ENCODE results near the gene GALNT5.

GALNT5 gene

DNA sequence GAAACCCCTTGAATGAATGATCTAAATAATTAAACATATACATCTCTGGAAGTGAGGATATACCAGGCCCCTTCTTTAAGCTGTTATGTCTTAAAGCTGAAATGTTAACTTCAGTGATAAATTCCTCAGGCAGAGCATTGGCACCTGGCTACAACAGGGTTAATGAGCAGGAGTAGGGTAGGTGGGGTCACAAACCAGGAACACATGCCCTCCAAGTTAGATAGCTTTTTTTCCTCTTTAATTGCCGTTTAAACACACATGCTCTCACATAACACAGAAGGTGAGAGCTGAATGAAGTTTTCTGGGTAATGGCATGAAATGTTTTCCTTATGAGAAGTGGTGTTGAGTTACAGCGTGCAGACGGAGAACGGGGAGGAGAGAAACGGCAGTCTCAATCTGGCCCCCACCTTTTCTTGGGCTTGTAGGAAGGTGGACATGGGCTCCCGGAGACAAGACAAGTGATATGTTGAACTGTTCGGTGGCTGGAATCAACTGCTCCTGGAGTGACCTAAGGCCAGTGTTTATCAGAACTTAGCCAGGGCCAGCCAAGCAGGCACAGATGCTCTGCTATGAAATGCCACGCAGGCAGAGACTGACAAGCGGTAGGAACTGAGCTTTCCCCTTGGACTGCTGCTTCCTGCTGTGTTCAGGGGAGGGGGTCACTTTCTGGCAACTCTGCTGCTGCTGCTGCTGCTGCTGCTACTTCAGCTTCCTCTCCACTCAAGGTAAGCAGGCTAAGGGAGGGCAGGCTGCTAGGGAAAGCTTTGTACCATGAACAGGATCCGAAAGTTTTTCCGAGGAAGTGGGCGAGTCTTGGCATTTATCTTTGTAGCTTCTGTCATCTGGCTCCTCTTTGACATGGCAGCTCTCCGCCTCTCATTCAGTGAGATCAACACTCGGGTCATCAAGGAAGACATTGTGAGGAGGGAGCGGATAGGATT, at the start of gene GALNT5:
Gene GALNT5, plus strand, starts transcription at position 394 of the 941 bp plus-strand sequence. Its CDS starts 378 bp downstream, at position 772.
- CTCF ChIA-PET, result interaction anchor here (0.8 kb wide), 1 partner anchor 326 kb away, joined by 3 read pairs; no protein-coding TSS in a partner anchor
- POLR2A ChIA-PET (ENCODE audit: low non-redundant PET), result no interaction called here
- TF ChIP-seq CTCF (conservative IDR thresholded peaks at IDR 0.05; ENCODE audit: low read depth), result no peak
- DNase-seq (ENCODE audit: low spot score), result no peak
- H3K27ac ChIP-seq, result no peak within 1 kb of the TSS

- ChIA-PET POLR2A (ENCODE audit: low non-redundant PET) (no interaction called here), CTCF (no interaction called here)
- no peak for DNase-seq (ENCODE audit: low spot score)
- no peak overlapping the region for H3K27ac ChIP-seq
- no peak for TF ChIP-seq CTCF (conservative IDR thresholded peaks at IDR 0.05; ENCODE audit: low read depth)
Measured at GRCh38 chr2:157216286-157216965, 41.1 kb upstream of the GALNT5 start.

DNA sequence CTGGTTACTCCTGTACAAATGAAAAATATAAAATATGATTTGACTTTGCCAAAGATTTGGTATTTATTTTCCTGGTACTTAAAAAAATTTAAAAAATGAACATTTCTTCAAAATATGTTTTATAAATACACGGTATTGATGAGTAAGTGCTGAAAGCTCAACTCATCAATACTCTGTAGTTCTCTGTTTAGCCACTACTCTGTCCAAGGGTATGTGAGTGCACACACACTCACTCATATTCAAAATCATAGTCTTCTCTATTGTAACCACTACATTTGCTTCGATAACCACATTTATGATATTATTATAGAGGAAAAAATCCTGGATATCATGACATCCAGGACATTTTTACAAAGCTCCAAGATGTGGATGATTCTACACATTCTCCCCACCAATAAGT, 40.1 kb upstream of the GALNT5 start:
- ChIA-PET CTCF (no interaction called here), POLR2A (ENCODE audit: low non-redundant PET) (no interaction called here)
- no peak for DNase-seq (ENCODE audit: low spot score)
- no peak overlapping the region for H3K27ac ChIP-seq
- TF ChIP-seq CTCF (conservative IDR thresholded peaks at IDR 0.05; ENCODE audit: low read depth), result no peak

GRCh38 chr2:157218911-157219310, 38.6 kb upstream of the GALNT5 start:
- no peak overlapping the region for H3K27ac ChIP-seq
- POLR2A ChIA-PET (ENCODE audit: low non-redundant PET), result no interaction called here
- CTCF ChIA-PET, result no interaction called here
- DNase-seq (ENCODE audit: low spot score), result no peak
- no peak for TF ChIP-seq CTCF (conservative IDR thresholded peaks at IDR 0.05; ENCODE audit: low read depth)

- no peak for DNase-seq (ENCODE audit: low spot score)
- ChIA-PET POLR2A (ENCODE audit: low non-redundant PET) (no interaction called here), CTCF (interaction anchor here (1.2 kb wide), 1 partner anchor 17 kb away, joined by 4 read pairs; no protein-coding TSS in a partner anchor)
- TF ChIP-seq CTCF (conservative IDR thresholded peaks at IDR 0.05; ENCODE audit: low read depth), result no peak
- no peak overlapping the region for H3K27ac ChIP-seq
Measured at GRCh38 chr2:157220502-157220901, 37.0 kb upstream of the GALNT5 start.

DNA sequence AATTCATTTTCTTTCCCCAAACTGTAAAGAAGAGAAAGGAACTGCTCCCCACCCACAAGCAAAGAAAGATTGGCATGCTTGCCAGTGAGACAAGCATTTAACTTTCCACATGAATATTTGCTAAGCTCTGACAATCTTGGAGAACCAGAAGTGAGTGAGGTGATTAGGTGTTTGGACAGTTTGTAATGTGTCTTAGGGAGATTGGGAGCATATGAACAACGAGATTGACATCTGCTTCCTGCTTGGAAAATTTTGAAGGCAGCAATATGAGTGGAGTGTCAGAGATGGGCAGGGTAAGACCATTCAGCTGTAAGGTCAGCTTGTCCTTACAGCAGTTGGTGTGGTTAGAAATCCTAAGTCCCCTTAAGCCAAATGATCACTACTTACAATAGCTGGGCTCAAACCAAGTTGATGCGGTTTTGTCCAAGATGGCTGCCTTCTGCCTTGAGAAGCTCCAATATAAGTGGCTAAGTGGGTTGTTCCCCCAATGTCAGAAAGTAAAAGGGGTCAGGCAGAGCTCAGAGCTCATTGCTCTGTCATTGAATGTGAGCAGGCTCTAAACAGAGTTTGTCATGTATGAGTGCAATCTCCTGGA, 36.0 kb upstream of the GALNT5 start:
- TF ChIP-seq CTCF (conservative IDR thresholded peaks at IDR 0.05; ENCODE audit: low read depth), result no peak
- POLR2A ChIA-PET (ENCODE audit: low non-redundant PET), result no interaction called here
- DNase-seq (ENCODE audit: low spot score), result no peak
- H3K27ac ChIP-seq, result no peak overlapping the region
- CTCF ChIA-PET, result no interaction called here

Measured in RWPE1 (cell line).